Stimulated activated naive B cell treated with anti-CD40 and anti-IgM and Interleukin-4, amounts not matched to agents 10 μg/mL and 1 μg/mL and 100 μg/mL, for 72 hours (primary cell): ENCODE measurements around the gene GFPT2.

Experiments
- ATAC-seq, 2 donors: fragments of 150-1000 bp; cut with Tn5 transposase; replicated peaks; 2 replicates each; pipeline ENCODE4 v1.10.0; 2021; ENCODE audit warnings: moderate library complexity in 1 of 2
- DNase-seq: peaks from one replicate; pipeline ENCODE4 v3.0.0; 2021
- H3K27ac Mint-ChIP-seq: one replicate; pipeline ENCODE4 v1.8.0; 2022; ENCODE audit warnings: mild to moderate bottlenecking, mixed read lengths
- H3K27me3 Mint-ChIP-seq, 2 donors: one replicate each; pipeline ENCODE4 v1.8.0; 2022; ENCODE audit warnings: mixed read lengths in 2 of 2
- H3K36me3 Mint-ChIP-seq, 2 donors: one replicate each; pipeline ENCODE4 v1.8.0; 2022; ENCODE audit warnings: mixed read lengths in 2 of 2, mild to moderate bottlenecking in 1 of 2
- H3K4me1 Mint-ChIP-seq, 2 donors: one replicate each; pipeline ENCODE4 v1.8.0; 2022; ENCODE audit warnings: mixed read lengths in 2 of 2, mild to moderate bottlenecking in 1 of 2
- H3K4me3 Mint-ChIP-seq, 2 donors: one replicate each; pipeline ENCODE4 v1.8.0; 2022; ENCODE audit warnings: mild to moderate bottlenecking in 2 of 2, mixed read lengths in 2 of 2, moderate library complexity in 1 of 2
- H3K9me3 Mint-ChIP-seq, 2 donors: one replicate each; pipeline ENCODE4 v1.8.0; 2022; ENCODE audit warnings: mixed read lengths in 2 of 2, mild to moderate bottlenecking in 1 of 2

Gene GFPT2

DNA sequence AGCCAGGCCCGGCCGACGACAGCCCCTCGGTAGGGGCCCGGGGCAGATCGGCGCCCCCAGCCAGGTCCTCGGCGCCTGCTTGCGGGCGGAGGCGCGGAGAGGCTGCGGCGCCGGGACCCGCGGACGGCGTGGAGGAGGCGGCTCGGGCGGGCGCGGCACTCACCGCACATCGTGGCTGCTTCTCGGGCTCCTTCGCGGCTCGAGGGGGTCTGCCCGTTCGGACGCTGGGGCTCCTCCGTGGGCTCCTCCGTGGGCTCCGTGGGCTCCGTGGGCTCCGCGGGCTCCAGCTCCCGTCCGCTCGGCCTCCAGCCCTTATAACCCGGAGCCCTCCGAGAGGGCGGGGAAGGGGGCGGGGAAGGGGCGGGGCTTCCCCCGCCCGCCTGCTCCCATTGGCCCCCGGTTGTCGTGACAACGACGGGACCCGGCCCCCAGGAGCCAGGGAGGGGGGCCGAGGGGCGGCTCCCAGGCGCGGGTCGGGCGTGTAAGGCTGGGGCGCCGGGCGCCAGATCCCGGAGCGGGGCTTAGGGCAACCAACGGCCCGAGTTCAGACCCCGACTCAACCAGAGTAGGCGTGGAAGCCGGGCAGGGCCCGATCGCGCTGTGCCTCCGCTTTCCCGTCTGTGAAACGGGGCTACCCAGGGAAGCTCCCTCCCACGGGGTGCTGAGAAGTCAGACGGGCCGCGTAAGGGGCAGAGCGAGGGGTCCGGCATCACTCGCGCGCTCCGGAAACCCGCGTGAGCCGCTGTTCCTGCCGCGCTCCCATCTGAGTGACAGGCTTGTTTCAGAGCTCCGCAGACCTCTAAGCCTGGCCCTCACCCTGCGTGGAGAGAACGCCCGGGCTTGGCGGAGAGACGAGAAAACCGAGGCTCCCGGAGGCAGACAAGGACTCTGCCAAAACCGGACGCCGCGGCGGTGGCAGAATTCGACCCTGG, at the start of gene GFPT2:
Gene GFPT2, minus strand, starts transcription at position 289 of the 932 bp plus-strand sequence. Its CDS starts 119 bp downstream, at position 170.
- ATAC-seq (peak; percentile 87 to 90), DNase-seq (peak; percentile 31)
- H3K27me3 Mint-ChIP-seq = peaks cover 62 to 73% of the 10 kb centered on the region in 2 donors
- no peak within 1 kb of the TSS for H3K27ac Mint-ChIP-seq
- H3K9me3 Mint-ChIP-seq = peaks cover 0 to under 1% of the 10 kb centered on the region in 2 donors
- peak within 1 kb of the TSS; percentile 74 to 81 for H3K4me3 Mint-ChIP-seq
- H3K4me1 Mint-ChIP-seq = peaks cover 0 to 5% of the 10 kb centered on the region in 2 donors
- H3K36me3 Mint-ChIP-seq = no peaks in the 10 kb centered on the region

DNA sequence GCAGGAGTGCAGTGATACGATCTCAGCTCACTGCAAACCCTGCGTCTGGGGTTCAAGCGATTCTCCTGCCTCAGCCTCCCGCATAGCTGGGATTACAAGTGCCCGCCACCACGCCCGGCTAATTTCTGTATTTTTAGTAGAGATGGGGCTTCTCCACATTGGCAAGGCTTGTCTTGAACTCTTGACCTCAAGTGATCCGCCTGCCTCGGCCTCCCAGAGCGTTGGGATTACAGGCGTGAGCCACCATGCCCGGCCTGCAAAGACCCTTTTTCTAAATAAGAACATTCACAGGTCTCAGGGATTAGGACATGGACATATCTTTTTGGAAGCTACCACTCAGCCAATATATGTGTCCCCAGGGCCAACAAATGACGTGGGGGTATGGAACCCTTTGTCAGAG, 49.6 kb upstream of the GFPT2 start:
- H3K4me1 Mint-ChIP-seq = no peaks in the 10 kb centered on the region
- peaks cover 8 to 17% of the 10 kb centered on the region in 2 donors for H3K27me3 Mint-ChIP-seq
- no peak for DNase-seq
- no peaks in the 10 kb centered on the region for H3K36me3 Mint-ChIP-seq
- no peak overlapping the region for H3K27ac Mint-ChIP-seq
- ATAC-seq = no peak
- H3K9me3 Mint-ChIP-seq = peaks cover 0 to 5% of the 10 kb centered on the region in 2 donors
- H3K4me3 Mint-ChIP-seq = no peak overlapping the region

DNA sequence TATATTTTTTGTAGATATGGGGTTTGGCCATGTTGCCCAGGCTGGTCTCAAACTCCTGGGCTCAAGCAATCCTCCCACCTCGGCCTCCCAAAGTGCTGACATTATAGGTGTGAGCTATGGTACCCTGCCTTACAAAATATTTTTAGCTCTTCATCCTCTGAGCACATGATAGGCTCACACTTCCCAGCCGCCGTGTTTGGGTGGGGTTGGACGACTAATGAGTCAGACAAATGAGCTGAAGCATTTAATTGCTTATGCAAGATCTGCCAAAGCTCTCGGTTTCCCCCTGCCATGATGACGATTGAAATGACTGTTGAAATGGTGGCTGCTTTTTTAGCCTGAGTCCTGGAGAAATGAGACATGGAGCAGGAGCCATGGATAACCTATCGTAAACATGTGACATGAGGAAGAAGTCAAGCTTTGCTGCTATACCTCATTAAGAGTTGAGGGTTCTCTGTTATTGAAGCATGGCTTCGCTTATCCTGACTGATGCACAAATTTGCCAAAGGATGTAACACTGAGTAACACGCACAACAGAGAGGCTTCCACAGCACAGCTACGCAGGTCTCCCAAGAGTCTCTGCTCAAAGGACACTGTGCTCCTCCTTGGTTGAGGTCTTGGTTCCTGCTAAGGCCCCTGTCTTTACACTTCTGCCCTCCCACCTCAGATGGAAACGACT, 48.2 kb upstream of the GFPT2 start:
- Mint-ChIP-seq H3K36me3 (no peaks in the 10 kb centered on the region), H3K4me1 (no peaks in the 10 kb centered on the region), H3K4me3 (no peak overlapping the region), H3K27me3 (peaks cover 7 to 17% of the 10 kb centered on the region in 2 donors), H3K9me3 (peaks cover 0 to 5% of the 10 kb centered on the region in 2 donors), H3K27ac (no peak overlapping the region)
- ATAC-seq (no peak), DNase-seq (no peak)

DNA sequence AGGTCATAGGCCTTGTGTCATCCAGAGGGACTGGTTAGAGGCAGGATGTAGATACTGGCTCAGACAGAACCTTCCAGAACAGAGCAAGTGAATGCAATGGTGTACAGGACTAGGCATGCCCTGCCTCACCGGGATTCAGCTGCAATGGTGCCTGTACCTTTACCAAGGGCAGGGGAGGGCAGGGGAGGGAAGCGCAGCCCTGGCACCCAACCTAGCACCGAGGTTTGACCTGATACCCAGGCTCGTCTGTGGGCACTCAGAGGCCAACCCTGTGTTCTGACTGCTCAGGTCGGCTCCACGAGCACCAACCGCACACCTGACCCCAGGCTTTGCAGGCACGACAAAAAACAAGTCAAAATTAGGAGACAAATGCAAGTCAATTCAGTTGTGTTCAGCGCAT, 47.3 kb upstream of the GFPT2 start:
- DNase-seq (no peak), ATAC-seq (no peak)
- no peak overlapping the region for H3K4me3 Mint-ChIP-seq
- H3K4me1 Mint-ChIP-seq = no peaks in the 10 kb centered on the region
- H3K36me3 Mint-ChIP-seq = no peaks in the 10 kb centered on the region
- peaks cover 4 to 22% of the 10 kb centered on the region in 2 donors for H3K27me3 Mint-ChIP-seq
- H3K27ac Mint-ChIP-seq = no peak overlapping the region
- peaks cover 0 to 5% of the 10 kb centered on the region in 2 donors for H3K9me3 Mint-ChIP-seq

DNA sequence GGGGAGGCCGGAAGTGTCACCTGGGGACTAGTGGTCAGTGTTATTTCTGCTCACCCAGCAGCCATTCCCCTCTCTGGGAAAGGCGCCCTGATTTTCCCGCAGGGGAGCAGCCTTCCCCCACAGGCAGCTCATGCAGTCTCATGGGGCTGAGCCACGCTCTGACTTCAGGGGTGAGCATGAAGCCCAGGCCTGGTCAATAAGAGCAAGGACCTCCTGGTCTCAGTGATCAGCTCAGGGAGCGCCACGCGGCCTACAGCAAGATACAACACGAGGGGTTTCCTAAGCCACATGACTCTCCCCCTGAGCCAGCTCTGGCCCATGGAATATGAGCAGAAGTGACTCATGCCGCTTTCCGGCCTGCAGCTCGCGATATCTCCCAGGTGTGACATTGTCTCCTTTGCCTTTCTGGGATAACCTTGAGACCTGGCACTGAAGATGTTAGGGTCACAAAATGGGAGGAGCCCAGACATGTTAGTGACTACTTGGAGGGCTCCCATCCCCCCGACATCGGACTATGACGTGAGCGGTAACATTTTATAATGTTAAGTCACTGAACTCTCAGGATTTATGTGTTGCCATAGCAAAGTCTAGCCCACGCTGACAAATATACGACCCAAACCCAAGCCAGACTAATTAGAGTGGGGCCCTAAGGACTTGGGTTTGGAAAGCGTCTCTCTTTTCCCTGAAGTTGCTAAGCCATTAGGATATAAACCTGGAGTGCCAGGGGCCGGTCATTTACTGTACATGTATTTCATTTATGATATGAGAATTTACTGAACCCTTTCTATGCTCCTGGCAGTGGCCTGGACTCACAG, 46.5 kb upstream of the GFPT2 start:
- DNase-seq (no peak), ATAC-seq (no peak)
- Mint-ChIP-seq H3K36me3 (no peaks in the 10 kb centered on the region), H3K4me3 (no peak overlapping the region), H3K27me3 (peaks cover 6 to 22% of the 10 kb centered on the region in 2 donors), H3K27ac (no peak overlapping the region), H3K4me1 (no peaks in the 10 kb centered on the region), H3K9me3 (peaks cover 0 to 5% of the 10 kb centered on the region in 2 donors)

DNA sequence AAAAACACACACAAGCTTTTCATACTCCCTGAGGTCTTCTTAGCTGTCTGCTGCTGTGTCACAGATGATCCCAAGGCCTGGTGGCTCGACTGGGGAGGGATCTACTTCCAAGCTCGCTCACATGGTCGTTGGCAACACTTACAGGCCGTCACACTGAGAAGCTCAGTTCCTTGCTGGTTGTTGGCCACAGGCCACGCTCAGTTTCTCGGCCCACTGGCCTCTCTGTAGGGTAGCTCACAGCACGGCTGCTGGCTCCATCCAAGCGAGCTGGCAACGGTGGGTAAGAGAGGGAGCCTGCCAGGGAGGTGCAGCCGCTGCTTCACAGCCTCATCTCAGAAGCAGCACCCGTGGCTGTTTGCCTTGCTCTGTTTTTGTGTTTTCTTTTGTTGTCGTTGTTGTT, 43.8 kb upstream of the GFPT2 start:
- Mint-ChIP-seq H3K4me1 (no peaks in the 10 kb centered on the region), H3K4me3 (no peak overlapping the region), H3K27ac (no peak overlapping the region), H3K9me3 (peaks cover 0 to 3% of the 10 kb centered on the region in 2 donors), H3K36me3 (no peaks in the 10 kb centered on the region), H3K27me3 (peaks cover 12 to 15% of the 10 kb centered on the region in 2 donors)
- no peak for DNase-seq
- no peak for ATAC-seq

DNA sequence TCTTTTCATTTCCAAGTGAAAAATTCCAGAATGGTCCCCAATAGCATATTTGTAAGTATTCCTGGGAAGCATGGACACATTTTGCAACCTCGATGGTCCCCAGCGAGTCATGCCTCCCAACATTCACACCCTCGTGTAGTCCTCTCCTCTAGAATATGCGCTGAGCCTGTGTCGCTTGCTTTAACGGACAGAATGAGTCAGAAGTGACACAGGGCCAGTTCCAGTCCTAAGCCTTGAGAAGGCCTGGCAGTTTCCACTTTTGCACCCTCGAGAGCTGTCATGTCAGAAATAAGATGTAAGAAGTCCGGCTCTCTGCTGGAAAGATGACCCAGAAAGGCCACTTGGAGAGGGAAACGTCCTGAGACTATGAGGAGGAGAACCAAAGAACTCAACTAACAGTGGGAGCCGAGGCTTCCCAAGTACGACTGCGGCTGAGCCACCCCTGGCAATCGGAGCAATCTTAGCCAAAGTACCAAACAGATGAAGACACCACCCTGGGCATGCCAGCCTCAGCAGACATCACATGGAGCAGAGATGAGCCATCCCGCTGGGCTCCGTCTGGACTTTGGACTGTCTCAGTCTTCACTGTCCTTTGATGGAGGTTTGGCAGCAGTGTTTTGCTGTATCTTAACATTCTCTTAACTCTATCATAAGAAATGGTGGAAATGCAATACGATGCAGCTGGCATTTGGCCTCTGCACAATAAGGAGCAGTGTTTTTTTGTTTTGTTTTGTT, 42.6 kb upstream of the GFPT2 start:
- no peak overlapping the region for H3K27ac Mint-ChIP-seq
- H3K36me3 Mint-ChIP-seq = no peaks in the 10 kb centered on the region
- H3K9me3 Mint-ChIP-seq = no peaks in the 10 kb centered on the region
- DNase-seq (no peak), ATAC-seq (no peak)
- no peak overlapping the region for H3K4me3 Mint-ChIP-seq
- no peaks in the 10 kb centered on the region for H3K4me1 Mint-ChIP-seq
- H3K27me3 Mint-ChIP-seq = peaks cover 6 to 15% of the 10 kb centered on the region in 2 donors

DNA sequence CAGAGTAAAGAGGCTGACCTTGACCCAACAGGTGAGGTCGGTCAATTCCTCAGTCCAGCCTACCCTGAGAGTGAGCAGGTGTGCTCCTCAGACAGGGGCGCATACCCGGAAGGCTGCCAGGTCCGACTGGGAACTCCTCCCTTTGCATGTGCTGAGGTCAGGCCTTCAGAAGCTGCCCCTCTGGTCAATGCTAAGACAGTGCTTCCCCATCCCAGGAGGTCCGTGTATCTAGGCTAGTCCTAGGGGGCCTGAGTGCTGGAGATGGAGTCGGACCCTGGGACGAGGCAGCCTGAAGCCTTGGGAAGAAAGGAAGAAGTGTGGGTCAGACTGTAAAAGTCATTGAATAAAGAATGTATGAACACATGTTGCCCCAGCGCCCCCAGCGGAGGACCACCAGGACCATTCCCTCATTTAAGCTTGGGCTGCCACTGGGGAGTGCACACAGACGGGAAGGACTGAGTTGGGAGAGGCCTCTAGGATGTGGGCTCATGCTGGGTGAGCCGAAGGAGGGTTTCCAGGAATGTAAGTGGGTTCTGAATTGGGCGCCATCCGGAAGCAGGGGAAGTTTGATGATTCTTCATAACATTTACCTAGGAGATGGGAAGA, 41.0 kb upstream of the GFPT2 start:
- Mint-ChIP-seq H3K9me3 (no peaks in the 10 kb centered on the region), H3K36me3 (no peaks in the 10 kb centered on the region), H3K4me3 (no peak overlapping the region), H3K4me1 (no peaks in the 10 kb centered on the region), H3K27ac (no peak overlapping the region), H3K27me3 (peaks cover 5 to 22% of the 10 kb centered on the region in 2 donors)
- ATAC-seq = no peak
- DNase-seq = no peak

DNA sequence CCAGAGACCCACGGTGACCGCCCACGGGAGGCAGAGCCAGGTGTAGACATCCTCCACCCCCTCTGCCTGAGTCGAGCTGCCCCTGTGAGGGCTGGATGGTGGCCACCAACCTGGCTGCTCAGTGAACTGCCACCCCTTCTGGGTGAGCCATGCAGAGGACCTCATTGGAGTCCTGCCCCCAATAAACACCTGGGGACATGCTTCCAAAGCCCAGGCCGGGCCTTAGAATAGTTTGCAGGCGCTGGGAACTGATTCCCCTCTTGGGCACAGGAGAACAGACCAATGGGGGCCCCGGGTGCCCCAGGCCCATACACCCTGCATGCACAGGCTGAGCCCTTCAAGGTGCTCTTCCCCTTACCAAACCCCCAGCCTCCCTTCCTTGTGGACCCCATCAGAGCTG, 38.1 kb upstream of the GFPT2 start:
- H3K27me3 Mint-ChIP-seq = peaks cover 5 to 27% of the 10 kb centered on the region in 2 donors
- DNase-seq (no peak), ATAC-seq (no peak)
- no peak overlapping the region for H3K4me3 Mint-ChIP-seq
- no peak overlapping the region for H3K27ac Mint-ChIP-seq
- no peaks in the 10 kb centered on the region for H3K36me3 Mint-ChIP-seq
- H3K9me3 Mint-ChIP-seq = no peaks in the 10 kb centered on the region
- H3K4me1 Mint-ChIP-seq = no peaks in the 10 kb centered on the region

DNA sequence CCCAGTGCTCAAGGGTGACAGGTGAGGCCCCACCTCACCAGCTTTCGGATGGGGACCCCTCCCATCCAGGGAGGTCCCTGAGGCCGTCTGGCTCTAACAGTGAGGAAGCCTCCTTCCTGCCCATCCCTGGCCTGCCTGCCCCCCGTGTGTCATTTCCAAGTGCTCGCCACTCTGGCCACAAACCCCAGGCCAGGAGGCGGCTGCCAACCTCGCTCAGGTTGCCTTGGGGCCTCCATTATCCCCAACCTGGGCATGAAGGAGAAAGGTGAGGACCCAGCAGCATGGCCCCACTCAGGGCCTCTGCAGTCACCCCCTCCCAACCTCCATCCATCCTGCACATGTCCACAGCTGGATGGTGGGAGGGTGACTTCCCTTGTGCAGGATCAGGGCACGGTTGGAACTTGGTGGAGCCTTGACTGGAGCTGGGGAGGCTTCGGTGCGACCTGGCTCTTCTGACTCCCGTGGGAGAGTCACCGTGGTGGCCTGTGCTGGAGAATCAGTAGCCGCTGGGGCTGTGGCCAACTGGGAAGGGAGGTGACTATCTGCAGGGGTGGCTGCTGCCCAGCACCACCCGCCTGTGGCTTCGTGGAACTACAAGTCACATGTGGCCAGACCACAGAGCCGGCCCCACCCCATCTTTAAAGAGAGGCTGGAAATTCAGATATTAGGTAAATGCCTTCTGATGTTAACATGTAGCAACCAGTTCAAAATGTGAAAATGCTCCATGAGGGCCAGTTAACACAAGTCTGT, 37.5 kb upstream of the GFPT2 start:
- no peak for DNase-seq
- H3K4me1 Mint-ChIP-seq = no peaks in the 10 kb centered on the region
- no peaks in the 10 kb centered on the region for H3K36me3 Mint-ChIP-seq
- H3K27me3 Mint-ChIP-seq = peaks cover 1 to 25% of the 10 kb centered on the region in 2 donors
- peak in 1 of 2 donors; percentile 12 for ATAC-seq
- no peak overlapping the region for H3K4me3 Mint-ChIP-seq
- no peak overlapping the region for H3K27ac Mint-ChIP-seq
- H3K9me3 Mint-ChIP-seq = no peaks in the 10 kb centered on the region

DNA sequence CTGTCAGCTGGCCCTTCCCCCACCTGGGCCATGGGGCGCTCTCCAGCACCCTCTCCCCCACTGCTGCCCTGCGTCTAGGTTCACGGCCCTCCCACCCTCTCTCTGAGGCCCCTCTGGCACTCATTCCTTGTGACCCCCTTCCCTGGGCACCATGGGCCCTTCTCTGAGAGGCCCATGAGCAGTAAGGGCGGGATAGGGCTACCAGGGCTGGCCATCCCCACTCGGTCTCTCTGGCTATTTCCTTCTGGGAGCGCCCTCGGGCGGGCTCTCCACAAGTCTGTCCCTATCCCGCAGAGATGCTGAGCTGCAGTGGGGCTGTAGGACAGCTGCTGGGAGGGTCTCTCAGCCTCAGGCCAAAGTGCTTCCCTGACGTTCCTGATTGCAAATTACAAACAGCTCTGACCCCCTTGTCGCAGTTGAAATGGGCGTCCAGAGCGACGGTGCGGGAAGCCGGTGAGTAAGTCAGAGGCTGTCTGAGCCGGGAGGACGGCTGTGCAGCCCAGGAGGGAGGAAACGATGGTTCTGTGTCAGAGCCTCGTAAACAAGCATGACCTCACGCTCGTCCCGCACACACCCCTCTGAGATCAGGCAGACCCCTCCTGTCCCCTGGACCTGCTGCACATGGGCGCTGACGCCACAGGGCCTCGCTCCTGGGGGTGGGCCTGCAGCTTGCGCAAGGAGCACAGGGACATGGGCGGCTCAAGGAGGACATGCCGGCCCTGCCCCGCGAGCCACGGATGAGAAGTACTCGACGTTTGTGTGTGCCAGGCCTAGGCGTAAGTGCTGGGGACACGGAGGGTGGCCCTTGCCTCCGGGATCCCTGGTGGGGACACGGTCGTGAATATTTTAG, 36.3 kb upstream of the GFPT2 start:
- no peak for ATAC-seq
- Mint-ChIP-seq H3K27me3 (peaks cover 8 to 31% of the 10 kb centered on the region in 2 donors), H3K27ac (no peak overlapping the region), H3K4me1 (no peaks in the 10 kb centered on the region), H3K9me3 (no peaks in the 10 kb centered on the region), H3K36me3 (no peaks in the 10 kb centered on the region), H3K4me3 (no peak overlapping the region)
- DNase-seq = no peak

DNA sequence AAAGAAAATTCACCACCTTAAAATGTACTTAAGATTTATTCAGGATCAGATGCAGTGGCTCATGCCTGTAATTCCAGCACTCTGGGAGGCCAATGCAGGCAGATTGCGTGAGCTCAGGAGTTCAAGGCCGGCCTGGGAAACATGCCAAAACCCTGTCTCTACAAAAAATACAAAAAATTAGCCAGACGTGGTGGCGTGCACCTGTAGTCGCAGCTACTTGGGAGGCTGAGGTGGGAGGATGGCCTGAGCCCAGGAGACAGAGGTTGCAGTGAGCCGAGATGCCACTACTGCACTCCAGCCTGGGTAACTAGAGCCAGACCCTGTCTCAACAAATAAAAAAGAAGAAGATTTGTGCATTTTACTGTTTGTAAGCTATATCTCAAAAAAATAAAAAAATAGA, 34.7 kb upstream of the GFPT2 start:
- Mint-ChIP-seq H3K36me3 (no peaks in the 10 kb centered on the region), H3K27me3 (peaks cover 14 to 30% of the 10 kb centered on the region in 2 donors), H3K4me3 (no peak overlapping the region), H3K27ac (peak overlapping the region; percentile 47), H3K4me1 (no peaks in the 10 kb centered on the region), H3K9me3 (no peaks in the 10 kb centered on the region)
- ATAC-seq (no peak), DNase-seq (no peak)
